Activated naive CD8-positive, alpha-beta T cell (primary cell): ENCODE results near the gene SLC6A4.

Experiments used
- H3K27ac Mint-ChIP-seq: one replicate; pipeline ENCODE4 v1.8.0; 2021; ENCODE audit warnings: mixed read lengths
- H3K27me3 Mint-ChIP-seq: one replicate; pipeline ENCODE4 v1.8.0; 2021; ENCODE audit warnings: mixed read lengths
- H3K36me3 Mint-ChIP-seq: one replicate; pipeline ENCODE4 v1.8.0; 2021; ENCODE audit warnings: mixed read lengths
- H3K4me1 Mint-ChIP-seq: one replicate; pipeline ENCODE4 v1.8.0; 2021; ENCODE audit warnings: low read depth, mixed read lengths
- H3K4me3 Mint-ChIP-seq: one replicate; pipeline ENCODE4 v1.8.0; 2021; ENCODE audit warnings: mild to moderate bottlenecking, mixed read lengths
- H3K9me3 Mint-ChIP-seq: one replicate; pipeline ENCODE4 v1.8.0; 2021; ENCODE audit warnings: low read depth, mixed read lengths

Gene SLC6A4

DNA sequence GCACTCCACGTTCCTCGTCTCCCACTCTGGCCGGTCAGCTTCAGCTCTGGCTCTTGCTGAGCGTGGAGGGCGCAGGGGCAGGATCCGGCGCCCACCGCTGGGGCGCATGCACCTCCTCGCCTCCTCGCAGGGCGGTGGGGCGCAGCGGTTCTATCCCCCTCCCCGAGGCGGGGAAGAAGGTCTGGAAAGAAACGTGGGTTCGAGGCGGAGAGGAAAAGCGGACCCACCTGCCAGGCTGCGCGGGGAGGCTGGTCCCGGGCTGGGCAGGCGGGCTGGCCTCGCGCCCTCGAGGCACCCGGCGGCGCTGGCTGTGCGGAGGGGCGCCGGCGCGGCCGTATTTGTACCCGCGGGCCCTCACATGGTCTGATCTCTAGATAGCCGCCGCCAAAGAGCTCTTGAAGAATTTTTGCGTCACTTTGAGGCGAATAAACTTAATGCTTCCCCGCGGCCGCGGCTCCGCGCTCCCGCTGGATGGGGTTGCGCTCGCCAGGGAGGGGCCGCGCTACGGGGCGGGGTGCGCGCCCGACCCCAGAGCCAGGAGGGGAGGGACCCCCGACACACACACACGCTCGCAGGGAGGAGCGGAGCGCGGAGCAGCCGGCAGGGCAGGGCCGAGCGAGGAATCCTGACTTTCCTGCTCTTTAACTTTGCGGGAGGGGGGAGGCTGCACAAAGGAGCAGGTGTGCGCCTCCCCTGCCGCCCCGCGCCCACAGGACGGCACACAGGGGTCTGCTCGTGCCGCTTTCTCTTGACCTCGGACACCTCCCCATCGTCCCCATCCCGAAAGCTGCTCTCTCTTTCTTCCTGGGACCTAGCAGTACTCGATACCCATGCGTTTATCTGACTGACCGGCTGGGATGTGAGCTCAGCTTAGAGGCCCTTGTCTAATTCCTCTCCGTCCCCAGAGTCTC is at the start of gene SLC6A4:
Gene SLC6A4, minus strand, starts transcription at position 312 of the 911 bp plus-strand sequence. CDS start 13,739 bp downstream, outside the sequence.
- H3K27me3 Mint-ChIP-seq = peaks cover 32% of the 10 kb centered on the region
- no peaks in the 10 kb centered on the region for H3K9me3 Mint-ChIP-seq
- no peak within 1 kb of the TSS for H3K27ac Mint-ChIP-seq

DNA sequence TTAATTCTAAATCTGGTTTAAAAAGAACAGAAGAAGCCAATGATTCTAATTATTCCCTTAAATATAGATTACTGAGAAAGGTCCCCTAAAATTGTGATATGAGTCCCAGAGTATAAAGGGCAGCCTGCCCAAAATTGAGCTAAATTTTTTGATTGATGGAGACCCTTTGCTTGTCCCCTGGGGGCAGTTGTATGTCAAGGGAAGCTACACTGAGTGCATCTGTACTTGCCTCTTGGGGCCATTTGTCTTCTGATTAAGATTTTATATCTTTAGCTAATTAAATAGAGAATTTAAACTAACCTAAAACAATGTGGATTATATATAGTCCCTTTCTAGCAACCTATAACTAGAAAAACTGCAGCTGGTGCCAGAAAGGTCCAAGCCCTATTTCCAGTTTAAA is 43.7 kb upstream of the SLC6A4 start:
- H3K27ac Mint-ChIP-seq = no peak overlapping the region
- peaks cover 14% of the 10 kb centered on the region for H3K36me3 Mint-ChIP-seq
- no peaks in the 10 kb centered on the region for H3K27me3 Mint-ChIP-seq
- H3K4me3 Mint-ChIP-seq = no peak overlapping the region
- no peaks in the 10 kb centered on the region for H3K9me3 Mint-ChIP-seq
- peaks cover 3% of the 10 kb centered on the region for H3K4me1 Mint-ChIP-seq

More for the DNA sequence above, at the start of gene SLC6A4:
- Mint-ChIP-seq H3K36me3 (no peaks in the 10 kb centered on the region), H3K4me3 (peak within 1 kb of the TSS; percentile 78), H3K4me1 (peaks cover 18% of the 10 kb centered on the region)

DNA sequence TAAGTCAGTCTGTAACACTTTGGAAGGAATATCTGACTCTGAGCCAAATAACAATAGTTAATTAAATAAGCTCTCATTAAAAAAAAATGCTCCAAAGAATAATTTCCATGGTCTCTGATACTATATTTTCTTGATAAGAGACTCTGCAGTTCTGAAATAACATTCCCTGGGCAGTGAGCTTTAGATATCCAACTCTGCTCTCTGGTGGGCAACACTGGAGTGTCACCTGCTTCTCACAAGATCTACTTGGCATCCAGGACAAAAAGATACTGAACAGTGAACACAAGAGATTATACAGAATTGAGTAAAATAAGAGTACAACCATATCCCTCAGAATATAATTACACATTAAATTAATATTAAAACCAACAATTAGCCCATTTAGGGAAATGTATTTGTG is 42.5 kb upstream of the SLC6A4 start:
- Mint-ChIP-seq H3K36me3 (peaks cover 19% of the 10 kb centered on the region), H3K27me3 (no peaks in the 10 kb centered on the region), H3K27ac (no peak overlapping the region), H3K4me1 (peaks cover 3% of the 10 kb centered on the region), H3K9me3 (no peaks in the 10 kb centered on the region), H3K4me3 (no peak overlapping the region)

DNA sequence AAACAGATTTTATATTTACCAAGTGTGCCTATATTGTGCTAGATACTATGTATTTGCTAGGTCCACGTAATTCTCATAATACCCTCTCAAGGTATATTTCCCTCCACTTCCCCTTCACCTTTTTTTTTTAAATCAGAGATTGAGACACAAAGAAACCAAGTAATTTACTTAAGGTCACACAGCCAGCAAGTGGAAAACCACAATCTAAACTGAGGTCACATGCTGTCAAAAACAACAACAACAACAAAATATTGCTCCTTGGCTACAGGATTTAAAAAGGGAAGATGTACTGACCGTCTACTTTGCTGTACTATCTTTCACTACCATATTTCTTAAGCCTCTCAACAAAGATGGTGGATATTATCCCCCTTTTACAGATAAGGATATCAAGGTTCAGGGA is 40.4 kb upstream of the SLC6A4 start:
- no peaks in the 10 kb centered on the region for H3K27me3 Mint-ChIP-seq
- H3K27ac Mint-ChIP-seq = no peak overlapping the region
- H3K9me3 Mint-ChIP-seq = no peaks in the 10 kb centered on the region
- H3K4me3 Mint-ChIP-seq = no peak overlapping the region
- H3K36me3 Mint-ChIP-seq = peaks cover 20% of the 10 kb centered on the region
- H3K4me1 Mint-ChIP-seq = no peaks in the 10 kb centered on the region

DNA sequence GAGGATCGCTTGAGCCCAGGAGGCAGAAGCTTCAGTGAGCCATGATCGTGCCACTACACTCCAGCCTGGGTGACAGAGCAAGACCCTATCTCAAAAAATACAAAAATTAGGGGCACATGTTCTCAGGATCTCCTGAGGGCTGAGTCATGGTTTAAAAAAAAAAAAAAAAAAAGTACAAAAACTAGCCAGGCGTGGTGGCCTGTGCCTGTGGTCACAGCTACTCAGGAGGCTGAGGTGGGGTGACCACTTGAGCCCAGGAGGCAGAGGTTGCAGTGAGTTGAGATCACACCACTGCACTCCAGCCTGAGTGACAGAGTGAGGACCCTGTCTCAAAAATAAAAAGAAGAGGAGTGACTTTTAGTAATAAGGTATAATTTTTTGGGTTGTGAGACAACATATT is 39.4 kb upstream of the SLC6A4 start:
- peaks cover 20% of the 10 kb centered on the region for H3K36me3 Mint-ChIP-seq
- no peaks in the 10 kb centered on the region for H3K9me3 Mint-ChIP-seq
- H3K4me1 Mint-ChIP-seq = no peaks in the 10 kb centered on the region
- no peaks in the 10 kb centered on the region for H3K27me3 Mint-ChIP-seq
- H3K27ac Mint-ChIP-seq = no peak overlapping the region
- no peak overlapping the region for H3K4me3 Mint-ChIP-seq

DNA sequence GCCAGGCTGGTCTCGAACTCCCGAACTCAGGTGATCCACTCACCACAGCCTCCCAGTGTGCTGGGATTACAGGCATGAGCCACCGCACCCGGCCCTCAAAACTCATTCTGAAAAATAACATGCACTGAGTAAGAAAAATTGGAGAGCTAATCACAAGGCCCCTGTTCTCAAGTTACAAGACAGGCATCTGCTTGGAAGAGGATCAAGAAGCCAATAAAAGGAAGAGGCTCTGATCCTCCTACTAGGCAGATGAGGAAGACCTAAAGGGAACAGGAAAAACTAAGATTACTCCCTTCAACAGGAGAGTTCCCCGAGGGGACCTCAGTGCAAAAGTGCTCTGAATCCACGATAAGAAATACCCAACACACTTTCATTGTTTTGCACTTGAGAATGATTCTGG is 37.9 kb upstream of the SLC6A4 start:
- Mint-ChIP-seq H3K4me3 (no peak overlapping the region), H3K9me3 (no peaks in the 10 kb centered on the region), H3K27me3 (no peaks in the 10 kb centered on the region), H3K27ac (no peak overlapping the region), H3K4me1 (no peaks in the 10 kb centered on the region), H3K36me3 (peaks cover 21% of the 10 kb centered on the region)

DNA sequence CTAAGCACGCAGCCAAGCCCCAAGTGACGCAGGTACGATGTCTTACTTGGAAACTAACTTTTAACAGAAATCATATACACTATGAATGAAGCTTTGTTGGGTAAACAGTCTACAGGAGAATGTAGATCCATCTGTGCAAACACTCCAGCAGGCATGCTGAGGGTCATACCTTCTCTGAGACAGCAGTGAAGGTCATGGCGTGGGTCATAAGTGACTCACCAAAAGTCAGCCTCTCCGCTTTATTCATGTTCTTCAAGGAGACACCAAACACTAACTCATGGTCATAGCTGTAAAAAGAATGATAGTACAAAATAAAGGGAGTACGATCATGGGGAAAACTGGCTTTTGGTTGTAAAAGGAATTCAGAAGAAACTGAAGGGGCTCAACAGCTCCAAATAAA is 35.6 kb upstream of the SLC6A4 start:
- H3K27me3 Mint-ChIP-seq = no peaks in the 10 kb centered on the region
- H3K4me1 Mint-ChIP-seq = no peaks in the 10 kb centered on the region
- H3K36me3 Mint-ChIP-seq = peaks cover 22% of the 10 kb centered on the region
- no peaks in the 10 kb centered on the region for H3K9me3 Mint-ChIP-seq
- H3K4me3 Mint-ChIP-seq = no peak overlapping the region
- H3K27ac Mint-ChIP-seq = no peak overlapping the region

DNA sequence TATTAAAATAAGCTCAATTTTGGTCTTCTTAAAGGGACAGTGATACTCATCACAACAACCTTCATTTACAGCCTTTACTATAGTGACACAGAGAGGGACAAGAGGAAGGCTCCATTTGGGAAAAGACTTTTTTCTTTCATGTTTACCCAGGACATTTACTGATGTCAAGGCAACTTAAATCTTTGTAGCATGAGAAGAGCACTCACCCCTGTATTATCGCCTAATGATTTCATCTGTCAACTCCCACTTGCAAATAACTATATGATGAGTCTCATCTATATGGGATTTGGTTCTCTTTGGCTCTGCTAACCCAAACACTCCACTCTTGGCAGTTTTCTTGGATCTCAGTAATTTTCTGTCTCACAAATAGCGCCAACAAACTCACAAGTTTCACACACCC is 32.1 kb upstream of the SLC6A4 start:
- H3K4me3 Mint-ChIP-seq = no peak overlapping the region
- H3K27ac Mint-ChIP-seq = no peak overlapping the region
- H3K27me3 Mint-ChIP-seq = no peaks in the 10 kb centered on the region
- peaks cover 1% of the 10 kb centered on the region for H3K4me1 Mint-ChIP-seq
- peaks cover 16% of the 10 kb centered on the region for H3K36me3 Mint-ChIP-seq
- H3K9me3 Mint-ChIP-seq = no peaks in the 10 kb centered on the region

DNA sequence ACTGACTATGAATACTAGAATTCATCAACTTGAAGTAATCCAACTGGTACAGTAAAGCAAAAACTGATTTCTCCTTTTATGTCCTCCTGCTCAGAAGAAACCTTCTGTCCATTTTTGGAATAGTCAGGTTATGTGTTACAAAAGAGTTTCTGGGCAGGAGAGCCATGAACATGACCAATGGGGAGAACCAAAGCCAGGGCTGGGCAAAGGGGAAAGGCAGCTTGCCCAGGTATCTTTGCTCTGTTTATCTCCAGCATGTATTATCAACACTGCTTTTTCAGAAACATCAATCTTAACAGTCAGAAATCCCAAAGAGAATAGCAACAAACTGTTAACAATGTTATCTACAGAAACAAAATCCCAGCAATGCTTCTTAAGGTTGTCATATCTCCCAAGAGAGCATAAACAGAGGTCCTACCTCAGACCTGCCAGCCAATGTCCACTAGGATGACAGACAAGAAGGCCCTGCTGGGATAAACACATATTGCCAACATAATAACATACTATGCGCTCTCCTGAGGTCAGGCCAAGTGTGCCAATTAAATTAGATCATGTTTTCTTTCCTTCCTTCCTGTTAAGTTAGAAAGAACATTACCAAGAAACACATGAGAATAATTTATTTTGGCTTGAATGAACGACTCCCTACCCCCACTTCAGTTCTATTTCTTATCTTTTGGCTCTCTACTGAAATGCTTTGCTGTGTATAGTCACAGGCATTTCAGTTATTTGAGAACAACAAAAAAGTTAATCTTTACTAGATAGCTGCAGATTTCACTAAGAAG is 28.2 kb upstream of the SLC6A4 start:
- Mint-ChIP-seq H3K4me1 (peaks cover 1% of the 10 kb centered on the region), H3K9me3 (no peaks in the 10 kb centered on the region), H3K27ac (peak overlapping the region; percentile 12), H3K36me3 (peaks cover 17% of the 10 kb centered on the region), H3K4me3 (no peak overlapping the region), H3K27me3 (no peaks in the 10 kb centered on the region)

DNA sequence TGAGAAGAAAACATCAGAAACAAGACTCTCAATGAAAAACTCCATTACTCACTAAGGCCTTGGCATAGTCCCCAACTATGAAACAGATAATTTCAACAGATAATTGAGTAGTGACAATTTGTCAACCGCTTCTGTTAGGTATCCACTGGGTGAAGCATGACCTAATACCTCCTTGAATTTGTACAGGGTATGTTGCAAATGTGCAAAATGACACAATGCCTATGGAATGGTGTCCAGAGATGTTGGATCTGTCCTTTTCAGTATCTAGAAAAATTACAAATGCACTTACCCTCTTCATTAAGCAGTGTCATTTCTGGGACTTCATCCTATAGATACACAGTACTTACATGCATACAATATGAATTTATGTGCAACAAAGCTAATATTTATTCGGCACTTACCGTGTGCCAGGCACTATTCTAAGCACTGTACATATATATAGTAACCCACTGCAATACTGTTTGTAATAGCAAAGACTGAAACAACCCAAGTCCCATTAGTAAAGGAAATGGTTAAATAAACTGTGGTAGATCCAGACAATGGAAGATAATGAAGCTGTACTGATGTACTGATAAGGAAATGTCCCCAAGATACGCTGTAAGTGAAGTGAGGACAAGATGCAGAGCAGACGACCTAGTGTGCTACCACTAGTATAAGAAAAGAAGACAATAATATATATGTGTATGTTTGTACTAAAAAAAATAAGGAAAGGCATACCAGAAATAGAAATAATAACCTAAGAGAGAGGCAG is 21.4 kb upstream of the SLC6A4 start:
- H3K4me3 Mint-ChIP-seq = no peak overlapping the region
- H3K9me3 Mint-ChIP-seq = no peaks in the 10 kb centered on the region
- H3K27me3 Mint-ChIP-seq = no peaks in the 10 kb centered on the region
- H3K27ac Mint-ChIP-seq = no peak overlapping the region
- H3K36me3 Mint-ChIP-seq = peaks cover 12% of the 10 kb centered on the region
- H3K4me1 Mint-ChIP-seq = no peaks in the 10 kb centered on the region

DNA sequence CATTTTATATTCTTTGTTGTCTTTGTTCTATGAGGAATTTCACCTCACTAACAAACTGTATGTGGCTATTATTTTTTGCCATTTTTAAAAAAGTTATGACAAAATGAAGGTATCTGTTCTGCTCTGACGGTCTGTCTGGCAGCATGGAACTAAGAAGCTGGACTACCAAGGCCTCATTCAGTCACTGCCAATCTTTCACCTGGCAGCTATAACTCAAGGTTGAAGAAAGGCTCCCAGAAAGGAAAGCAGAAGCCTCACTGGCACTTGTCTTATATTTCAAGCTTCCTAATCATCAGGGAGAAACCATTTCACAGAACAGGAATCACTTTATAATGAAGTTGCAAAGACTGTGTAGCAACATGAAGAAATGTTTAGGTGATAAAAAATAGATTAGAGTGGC is 18.7 kb upstream of the SLC6A4 start:
- Mint-ChIP-seq H3K9me3 (no peaks in the 10 kb centered on the region), H3K4me3 (no peak overlapping the region), H3K27ac (no peak overlapping the region), H3K36me3 (peaks cover 5% of the 10 kb centered on the region), H3K27me3 (no peaks in the 10 kb centered on the region), H3K4me1 (no peaks in the 10 kb centered on the region)

DNA sequence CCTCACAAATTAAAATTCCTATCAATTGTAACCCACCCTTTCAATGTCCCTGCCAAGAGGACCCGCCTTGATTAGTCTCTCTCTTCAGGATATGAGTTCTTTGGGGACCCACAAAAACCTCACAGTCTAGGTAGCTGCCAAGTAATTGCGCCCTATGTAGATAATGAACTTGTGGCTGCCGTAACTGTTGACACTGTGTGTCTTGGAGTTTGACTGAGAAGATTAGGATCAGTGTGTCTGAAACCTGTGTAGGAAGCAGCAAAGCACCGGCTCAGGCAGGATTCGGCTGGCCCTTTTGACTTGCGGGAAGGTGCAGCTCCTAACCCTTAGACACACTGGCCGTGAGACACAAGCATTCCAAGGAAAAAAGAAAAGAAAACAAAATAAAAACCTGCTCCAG is 17.8 kb upstream of the SLC6A4 start:
- no peaks in the 10 kb centered on the region for H3K27me3 Mint-ChIP-seq
- peaks cover 7% of the 10 kb centered on the region for H3K36me3 Mint-ChIP-seq
- no peaks in the 10 kb centered on the region for H3K9me3 Mint-ChIP-seq
- no peak overlapping the region for H3K27ac Mint-ChIP-seq
- H3K4me3 Mint-ChIP-seq = no peak overlapping the region
- no peaks in the 10 kb centered on the region for H3K4me1 Mint-ChIP-seq

DNA sequence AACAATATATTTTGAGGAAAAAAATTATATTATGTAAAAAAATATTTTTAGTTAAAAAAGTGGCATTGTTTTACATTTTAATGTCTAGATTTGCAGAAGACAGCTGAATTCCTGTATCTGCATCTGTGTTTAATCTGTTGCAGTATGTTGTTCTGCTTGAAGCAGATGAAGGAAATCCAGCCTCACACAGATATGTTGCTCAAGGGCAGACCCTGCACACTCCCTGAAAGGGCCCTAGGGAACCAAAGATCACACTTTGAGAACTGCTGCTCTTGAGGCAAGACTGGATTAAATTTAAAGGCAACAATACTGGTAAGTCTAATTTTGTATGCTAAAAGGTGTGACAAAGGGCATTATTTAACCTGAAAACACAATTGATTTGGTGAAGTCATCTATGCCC is 16.4 kb upstream of the SLC6A4 start:
- no peaks in the 10 kb centered on the region for H3K9me3 Mint-ChIP-seq
- H3K4me3 Mint-ChIP-seq = no peak overlapping the region
- no peaks in the 10 kb centered on the region for H3K4me1 Mint-ChIP-seq
- no peaks in the 10 kb centered on the region for H3K27me3 Mint-ChIP-seq
- no peak overlapping the region for H3K27ac Mint-ChIP-seq
- H3K36me3 Mint-ChIP-seq = peaks cover 7% of the 10 kb centered on the region

DNA sequence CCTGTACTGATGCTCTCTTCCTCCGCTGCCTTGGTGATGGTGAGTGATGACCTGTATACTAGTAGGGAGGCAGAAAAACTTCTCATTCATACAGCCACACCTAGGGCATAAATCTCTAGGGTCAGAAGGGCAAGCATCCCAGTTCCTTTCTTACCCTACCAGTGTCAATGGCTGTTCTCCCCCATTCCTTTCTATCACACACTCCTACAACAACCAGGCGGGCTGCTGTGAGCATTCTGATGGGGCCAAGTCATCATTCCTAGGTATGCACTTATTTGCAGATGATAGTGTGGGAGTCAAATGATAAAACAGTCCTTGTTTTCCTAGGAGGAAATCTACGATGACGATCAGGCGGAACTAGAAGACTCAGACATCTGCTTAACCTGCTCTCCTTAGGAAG is 14.0 kb upstream of the SLC6A4 start:
- no peak overlapping the region for H3K27ac Mint-ChIP-seq
- peaks cover 11% of the 10 kb centered on the region for H3K36me3 Mint-ChIP-seq

DNA sequence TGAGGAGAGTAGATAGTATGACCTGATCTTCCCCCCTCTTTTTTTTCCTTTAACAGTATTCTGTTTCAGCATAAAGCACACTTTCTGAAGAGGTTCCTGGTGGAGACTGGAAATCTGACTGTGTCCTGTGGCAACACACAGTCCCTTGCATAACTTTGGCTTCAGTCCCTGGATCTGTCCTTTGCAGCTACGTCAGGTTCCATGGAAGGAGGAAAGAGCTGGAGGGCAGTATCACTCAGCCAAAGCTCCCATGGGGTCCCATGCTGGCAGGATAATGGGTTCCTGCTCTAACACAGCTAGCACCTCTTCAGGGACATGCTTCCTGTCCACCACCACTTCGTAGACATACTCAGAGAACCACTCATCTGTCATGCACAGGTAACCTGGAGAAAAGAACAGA is 13.3 kb upstream of the SLC6A4 start:
- H3K4me1 Mint-ChIP-seq = no peaks in the 10 kb centered on the region
- no peaks in the 10 kb centered on the region for H3K9me3 Mint-ChIP-seq
- H3K36me3 Mint-ChIP-seq = peaks cover 11% of the 10 kb centered on the region
- H3K4me3 Mint-ChIP-seq = no peak overlapping the region
- no peak overlapping the region for H3K27ac Mint-ChIP-seq
- no peaks in the 10 kb centered on the region for H3K27me3 Mint-ChIP-seq

More for the DNA sequence above, 14.0 kb upstream of the SLC6A4 start:
- H3K4me1 Mint-ChIP-seq = no peaks in the 10 kb centered on the region
- H3K9me3 Mint-ChIP-seq = no peaks in the 10 kb centered on the region
- H3K27me3 Mint-ChIP-seq = no peaks in the 10 kb centered on the region
- H3K4me3 Mint-ChIP-seq = no peak overlapping the region
